HepG2 (cell line): ENCODE data around the gene UBE2J1. TPM values are rescaled to one million over a fixed set of nuclear protein-coding genes. Genes with fewer than 3 reads are reported as not detected.

Source experiments
- ATAC-seq: fragments of 200-7000 bp; cut with Tn5 transposase; 3 replicates; pipeline ENCODE4 v1.9.1; 2020; ENCODE audit warnings: mild to moderate bottlenecking, moderate library complexity
- BruUV-seq: library from RNA; stranded (reverse); fragments of 400-500 nt; replicated peaks from 2 replicates; lab custom pipeline; 2021; lab: Mats Ljungman, UMichigan
- CTCF ChIA-PET: fragments of 300-600 bp; formaldehyde crosslinking; extraction: SDS; loops from one replicate; lab custom pipeline; 2021; ENCODE audit warnings: low total read pairs, inconsistent platforms, low intra/inter-chr PET ratio; lab: Yijun Ruan, JAX
- POLR2A ChIA-PET: fragments of 350-600 bp; sonication (Branson Sonifier 250); formaldehyde crosslinking; loops from one replicate; lab custom pipeline; 2020; ENCODE audit warnings: antibody characterized with exemption, inconsistent platforms; lab: Yijun Ruan, JAX
- DNase-seq: peaks from one replicate; pipeline ENCODE4 v3.0.0-alpha.2; 2015; ENCODE audit warnings: low spot score
- FAIRE-seq: peaks from 3 replicates; lab custom pipeline; 2011; peaks lifted over from hg19 to GRCh38; lab: Jason Lieb, UNC
- H2AFZ ChIP-seq: one replicate; pipeline ENCODE4 v1.6.1; 2011; ENCODE audit warnings: low read length, inconsistent platforms
- H3K27ac ChIP-seq: fragments of 300-600 bp; 3 replicates; pipeline ENCODE4 v1.8.0; 2011; ENCODE audit warnings: mixed run types, mild to moderate bottlenecking, mixed read lengths, low read length, inconsistent platforms; ENCODE audit not compliant: insufficient read depth; ENCODE audit errors: extremely low read length
- H3K27me3 ChIP-seq, 2 experiments: fragments of 200-600 bp in 1 of 2; 2 replicates in 1 of 2; 3 replicates in 1 of 2; pipeline versions ENCODE4 v1.6.0 to v1.8.0; 2011; ENCODE audit warnings: low read length in 2 of 2, mild to moderate bottlenecking in 2 of 2, moderate library complexity in 2 of 2, inconsistent platforms in 1 of 2; ENCODE audit not compliant: insufficient read depth in 2 of 2, control insufficient read depth in 1 of 2
- H3K36me3 ChIP-seq, 2 experiments: fragments of 200-600 bp in 1 of 2; replicated peaks in 1 of 2; 2 replicates in 1 of 2; 3 replicates in 1 of 2; pipeline versions ENCODE4 v1.5.1 to v1.8.0; 2011; ENCODE audit warnings: low read length in 2 of 2, inconsistent platforms in 1 of 2; ENCODE audit not compliant: insufficient read depth in 2 of 2, control insufficient read depth in 1 of 2
- H3K4me1 ChIP-seq: 2 replicates; pipeline ENCODE4 v1.5.1; 2012; ENCODE audit warnings: low read length, inconsistent platforms; ENCODE audit not compliant: insufficient read depth
- H3K4me2 ChIP-seq: 2 replicates; pipeline ENCODE4 v1.6.0; 2011; ENCODE audit warnings: low read depth, low read length, inconsistent platforms
- H3K4me3 ChIP-seq, 3 experiments: fragments of 200-600 bp in 1 of 3; sonication (generic), shearing (Covaris generic) in 1 of 3; replicated peaks in 1 of 3; 2 replicates each; pipeline ENCODE4 v1.5.1; 2011 to 2016; ENCODE audit warnings: low read length in 3 of 3, inconsistent platforms in 2 of 3, low read depth in 2 of 3, mild to moderate bottlenecking in 2 of 3, control low read depth in 1 of 3, mixed read lengths in 1 of 3; ENCODE audit not compliant: insufficient read depth in 1 of 3
- H3K79me2 ChIP-seq: one replicate; pipeline ENCODE4 v1.6.1; 2011; ENCODE audit warnings: low read length, inconsistent platforms; ENCODE audit not compliant: insufficient read depth
- H3K9ac ChIP-seq: 2 replicates; pipeline ENCODE4 v1.6.0; 2011; ENCODE audit warnings: mild to moderate bottlenecking, low read depth, low read length, inconsistent platforms; ENCODE audit not compliant: insufficient read depth
- H3K9me3 ChIP-seq: 2 replicates; pipeline ENCODE4 v1.5.1; 2012; ENCODE audit warnings: mild to moderate bottlenecking, low read length
- H4K20me1 ChIP-seq: 2 replicates; pipeline ENCODE4 v1.6.0; 2011; ENCODE audit warnings: inconsistent platforms, mild to moderate bottlenecking, low read length, moderate library complexity; ENCODE audit not compliant: insufficient read depth
- CAMTA2 ChIP-seq: sonication (generic); formaldehyde crosslinking; IDR thresholded peaks from 2 replicates; pipeline ENCODE4 v1.4.0; 2020; ENCODE audit warnings: mild to moderate bottlenecking, missing genetic modification reagents, borderline replicate concordance
- NBN ChIP-seq: fragments of 450-650 bp; conservative IDR thresholded peaks from 2 replicates; pipeline ENCODE4 v1.6.1; 2017
- STAG1 ChIP-seq: sonication (generic); formaldehyde crosslinking; IDR thresholded peaks from 2 replicates; pipeline ENCODE4 v1.4.0; 2020; ENCODE audit warnings: missing genetic modification reagents
- ZFP36L1 ChIP-seq: sonication (generic); formaldehyde crosslinking; IDR thresholded peaks from 2 replicates; pipeline ENCODE4 v1.8.0; 2022; ENCODE audit warnings: mild to moderate bottlenecking, missing genetic modification reagents, moderate library complexity
- ZNF101 ChIP-seq: sonication (generic); formaldehyde crosslinking; IDR thresholded peaks from 2 replicates; pipeline ENCODE4 v1.4.0; 2020; ENCODE audit warnings: mild to moderate bottlenecking, low read depth, missing genetic modification reagents, borderline replicate concordance
- ZNF607 ChIP-seq: sonication (generic); formaldehyde crosslinking; IDR thresholded peaks from 2 replicates; pipeline ENCODE4 v1.5.1; 2020; ENCODE audit warnings: missing genetic modification reagents, mild to moderate bottlenecking, borderline replicate concordance
- WGBS: methylation state at CpG from one replicate; pipeline ENCODE4 v1.1.6; 2017; ENCODE audit warnings: low lambda C conversion rate; 5-methylcytosine and 5-hydroxymethylcytosine counted together
- in situ Hi-C: cut with HindIII; loops from 2 replicates; pipeline ENCODE4 v1.10.0; 2017; ENCODE audit warnings: low pct_unique_long_range_greater_than_20kb; ENCODE audit not compliant: extremely low pct_ligation_motif_present
- intact Hi-C: fragments of 100-400 bp; cut with micrococcal nuclease; formaldehyde crosslinking; loops from one replicate; pipeline ENCODE4 v1.10.0; 2022; ENCODE audit not compliant: unreplicated experiment
- polyA plus RNA-seq, 8 experiments: library from polyadenylated mRNA; depleted of rRNA in 3 of 8; stranded (reverse) in 7 of 8; unstranded in 1 of 8; fragments of >200 nt; fragmentation: Illumina TruSeq in 4 of 8; extraction: Trizol in 4 of 8; gene quantifications; 2 replicates each; pipeline versions ENCODE4 v1.2.1 to v1.2.3, GENCODE V29; 2011 to 2016; ENCODE audit warnings: low read depth in 4 of 8, missing spikeins in 1 of 8, mixed read lengths in 1 of 8; ENCODE audit not compliant: insufficient read depth in 1 of 8
- total RNA-seq, 5 experiments: library from RNA; depleted of rRNA; stranded (reverse); fragments of >200 nt; fragmentation: Illumina TruSeq; extraction: Trizol; gene quantifications; 2 replicates each; pipeline ENCODE4 v1.2.3, GENCODE V29; 2016; ENCODE audit warnings: low read depth in 1 of 5
- TF ChIP-seq, protein P1 (sequence below): sonication (generic); formaldehyde crosslinking; IDR thresholded peaks from 2 replicates; pipeline ENCODE4 v1.5.0; 2020; ENCODE audit warnings: mild to moderate bottlenecking, missing genetic modification reagents, moderate library complexity
- TF ChIP-seq, protein P2 (sequence below): sonication (generic); formaldehyde crosslinking; IDR thresholded peaks from 2 replicates; pipeline ENCODE4 v1.8.0; 2022; ENCODE audit warnings: missing genetic modification reagents, mild to moderate bottlenecking, borderline replicate concordance
- TF ChIP-seq, protein P3 (sequence below): sonication (generic); formaldehyde crosslinking; IDR thresholded peaks from 2 replicates; pipeline ENCODE4 v1.8.0; 2022; ENCODE audit warnings: missing genetic modification reagents, mild to moderate bottlenecking, moderate library complexity, borderline replicate concordance
- TF ChIP-seq, protein P4 (sequence below): sonication (generic); IDR thresholded peaks from 2 replicates; pipeline ENCODE4 v1.6.1; 2016; ENCODE audit warnings: low read depth, borderline replicate concordance

UBE2J1 gene
- total and polyA plus RNA-seq, 2 of the 13 experiments (the other 11 are each of a cell fraction or from before 2014, with no cell fraction given): 19.3 to 24.6 TPM

DNA sequence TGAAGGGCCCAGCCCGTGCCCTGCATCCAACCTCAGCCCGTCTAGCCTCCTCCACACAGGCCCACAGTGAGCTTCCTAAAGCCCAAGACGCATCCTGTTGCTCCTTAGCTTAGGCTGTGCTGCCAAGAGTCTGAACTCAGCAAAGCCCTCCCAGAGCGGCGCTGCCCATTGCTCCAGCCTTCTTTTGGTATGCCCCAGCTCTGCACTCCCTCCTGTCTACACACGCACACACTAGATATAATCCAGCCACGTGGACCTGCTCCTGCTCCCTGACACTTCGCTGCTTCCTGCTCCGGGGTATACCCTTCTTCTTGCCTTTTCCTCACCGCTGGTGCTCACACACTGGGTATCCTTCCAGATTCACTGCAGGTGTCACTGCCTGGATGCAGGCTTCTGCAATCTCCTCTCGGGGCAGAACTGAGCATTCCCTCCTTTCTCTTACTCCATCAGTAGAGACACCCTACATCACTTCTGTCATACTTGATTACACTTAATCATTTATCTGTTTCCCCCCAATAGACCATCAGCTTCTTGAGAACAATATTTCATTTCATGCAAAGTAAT is 61.2 kb downstream of the UBE2J1 start:
- no peak overlapping the region for H3K4me2 ChIP-seq
- no peaks in the 10 kb centered on the region for H4K20me1 ChIP-seq
- H3K27ac ChIP-seq: no peak overlapping the region
- intact Hi-C loops (no loop called here), in situ Hi-C loops (no loop called here)
- H3K36me3 ChIP-seq: no peaks in the 10 kb centered on the region
- DNase-seq: peak; percentile 20
- no TSS peak for BruUV-seq
- no peaks in the 10 kb centered on the region for H3K4me1 ChIP-seq
- no peak overlapping the region for H2AFZ ChIP-seq
- no peaks in the 10 kb centered on the region for H3K9me3 ChIP-seq
- FAIRE-seq: peak; percentile 60
- H3K4me3 ChIP-seq: no peak overlapping the region
- CTCF ChIA-PET: no interaction called here
- POLR2A ChIA-PET: no interaction called here
- H3K27me3 ChIP-seq: peaks cover 1 to 8% of the 10 kb centered on the region in 2 experiments; a peak in 4 of 5 replicates
- TF ChIP-seq ZNF607 (CRISPR knock-in tag) (no peak), STAG1 (peak; percentile 7; the same call in 1 of the 2 replicates)
- TF ChIP-seq, protein P1, sequence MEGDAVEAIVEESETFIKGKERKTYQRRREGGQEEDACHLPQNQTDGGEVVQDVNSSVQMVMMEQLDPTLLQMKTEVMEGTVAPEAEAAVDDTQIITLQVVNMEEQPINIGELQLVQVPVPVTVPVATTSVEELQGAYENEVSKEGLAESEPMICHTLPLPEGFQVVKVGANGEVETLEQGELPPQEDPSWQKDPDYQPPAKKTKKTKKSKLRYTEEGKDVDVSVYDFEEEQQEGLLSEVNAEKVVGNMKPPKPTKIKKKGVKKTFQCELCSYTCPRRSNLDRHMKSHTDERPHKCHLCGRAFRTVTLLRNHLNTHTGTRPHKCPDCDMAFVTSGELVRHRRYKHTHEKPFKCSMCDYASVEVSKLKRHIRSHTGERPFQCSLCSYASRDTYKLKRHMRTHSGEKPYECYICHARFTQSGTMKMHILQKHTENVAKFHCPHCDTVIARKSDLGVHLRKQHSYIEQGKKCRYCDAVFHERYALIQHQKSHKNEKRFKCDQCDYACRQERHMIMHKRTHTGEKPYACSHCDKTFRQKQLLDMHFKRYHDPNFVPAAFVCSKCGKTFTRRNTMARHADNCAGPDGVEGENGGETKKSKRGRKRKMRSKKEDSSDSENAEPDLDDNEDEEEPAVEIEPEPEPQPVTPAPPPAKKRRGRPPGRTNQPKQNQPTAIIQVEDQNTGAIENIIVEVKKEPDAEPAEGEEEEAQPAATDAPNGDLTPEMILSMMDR (CRISPR knock-in tag): peak; percentile 57
- no peaks in the 10 kb centered on the region for H3K79me2 ChIP-seq
- ATAC-seq: peak; percentile 96
- 10% methylated on average over 8 of the region's 11 CpGs for WGBS
- H3K9ac ChIP-seq: no peak overlapping the region

DNA sequence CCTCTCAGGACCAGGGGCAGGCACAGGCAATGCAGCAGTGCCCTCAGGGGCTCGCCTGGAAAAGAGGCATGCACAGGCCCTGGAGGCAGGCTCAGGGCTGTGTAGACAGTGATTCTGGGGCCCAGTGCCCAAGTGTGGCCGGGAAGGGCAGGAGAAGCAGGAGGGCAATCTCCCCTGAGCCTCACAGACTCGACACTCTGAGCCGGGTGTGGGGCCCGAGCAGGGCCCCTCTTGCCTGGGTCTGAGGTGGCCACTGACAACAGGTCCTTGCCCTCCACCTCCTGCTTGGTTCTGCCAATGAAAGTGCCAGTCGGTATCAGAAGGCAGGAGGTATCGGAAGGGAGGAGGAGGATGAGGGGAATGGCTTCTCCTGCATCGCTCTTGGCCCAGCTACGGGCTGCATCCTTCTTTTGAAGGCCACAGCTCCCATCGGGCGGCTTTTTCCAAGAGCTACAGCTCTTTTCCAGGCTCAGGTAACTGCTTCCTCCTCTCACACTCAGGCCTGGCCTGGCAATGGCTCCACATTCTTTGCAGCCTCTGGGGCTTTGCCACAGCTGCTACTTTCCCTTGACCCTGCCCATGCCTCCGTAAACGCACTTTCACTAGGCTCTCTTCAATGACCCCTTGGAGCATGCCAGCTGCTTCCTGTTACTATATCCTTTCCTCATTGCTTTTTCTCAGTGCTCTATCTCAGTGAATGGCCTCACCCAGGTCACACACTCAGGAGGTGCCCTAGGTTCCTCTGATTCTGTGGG is 61.9 kb downstream of the UBE2J1 start:
- CTCF ChIA-PET: no interaction called here
- Histone ChIP-seq H3K27me3 (peaks cover 1 to 14% of the 10 kb centered on the region in 2 experiments; a peak in 4 of 5 replicates), H3K27ac (no peak overlapping the region), H3K9me3 (no peaks in the 10 kb centered on the region), H3K4me2 (no peak overlapping the region), H3K36me3 (no peaks in the 10 kb centered on the region), H3K79me2 (no peaks in the 10 kb centered on the region), H3K4me3 (no peak overlapping the region), H3K9ac (no peak overlapping the region), H2AFZ (no peak overlapping the region), H4K20me1 (no peaks in the 10 kb centered on the region), H3K4me1 (no peaks in the 10 kb centered on the region)
- in situ Hi-C loops (no loop called here), intact Hi-C loops (no loop called here)
- WGBS: 38% methylated on average over 8 of the region's 13 CpGs
- POLR2A ChIA-PET: no interaction called here
- ATAC-seq: peak; percentile 19; the same call in 1 of the 3 replicates
- DNase-seq: no peak
- FAIRE-seq: no peak
- no TSS peak for BruUV-seq
- TF ChIP-seq ZNF101 (CRISPR knock-in tag) (no peak), NBN (no peak), CAMTA2 (CRISPR knock-in tag) (no peak), ZFP36L1 (CRISPR knock-in tag) (no peak)
- TF ChIP-seq, protein P2, sequence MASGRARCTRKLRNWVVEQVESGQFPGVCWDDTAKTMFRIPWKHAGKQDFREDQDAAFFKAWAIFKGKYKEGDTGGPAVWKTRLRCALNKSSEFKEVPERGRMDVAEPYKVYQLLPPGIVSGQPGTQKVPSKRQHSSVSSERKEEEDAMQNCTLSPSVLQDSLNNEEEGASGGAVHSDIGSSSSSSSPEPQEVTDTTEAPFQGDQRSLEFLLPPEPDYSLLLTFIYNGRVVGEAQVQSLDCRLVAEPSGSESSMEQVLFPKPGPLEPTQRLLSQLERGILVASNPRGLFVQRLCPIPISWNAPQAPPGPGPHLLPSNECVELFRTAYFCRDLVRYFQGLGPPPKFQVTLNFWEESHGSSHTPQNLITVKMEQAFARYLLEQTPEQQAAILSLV: no peak
- TF ChIP-seq, protein P3, sequence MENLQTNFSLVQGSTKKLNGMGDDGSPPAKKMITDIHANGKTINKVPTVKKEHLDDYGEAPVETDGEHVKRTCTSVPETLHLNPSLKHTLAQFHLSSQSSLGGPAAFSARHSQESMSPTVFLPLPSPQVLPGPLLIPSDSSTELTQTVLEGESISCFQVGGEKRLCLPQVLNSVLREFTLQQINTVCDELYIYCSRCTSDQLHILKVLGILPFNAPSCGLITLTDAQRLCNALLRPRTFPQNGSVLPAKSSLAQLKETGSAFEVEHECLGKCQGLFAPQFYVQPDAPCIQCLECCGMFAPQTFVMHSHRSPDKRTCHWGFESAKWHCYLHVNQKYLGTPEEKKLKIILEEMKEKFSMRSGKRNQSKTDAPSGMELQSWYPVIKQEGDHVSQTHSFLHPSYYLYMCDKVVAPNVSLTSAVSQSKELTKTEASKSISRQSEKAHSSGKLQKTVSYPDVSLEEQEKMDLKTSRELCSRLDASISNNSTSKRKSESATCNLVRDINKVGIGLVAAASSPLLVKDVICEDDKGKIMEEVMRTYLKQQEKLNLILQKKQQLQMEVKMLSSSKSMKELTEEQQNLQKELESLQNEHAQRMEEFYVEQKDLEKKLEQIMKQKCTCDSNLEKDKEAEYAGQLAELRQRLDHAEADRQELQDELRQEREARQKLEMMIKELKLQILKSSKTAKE: no peak
- TF ChIP-seq, protein P4, sequence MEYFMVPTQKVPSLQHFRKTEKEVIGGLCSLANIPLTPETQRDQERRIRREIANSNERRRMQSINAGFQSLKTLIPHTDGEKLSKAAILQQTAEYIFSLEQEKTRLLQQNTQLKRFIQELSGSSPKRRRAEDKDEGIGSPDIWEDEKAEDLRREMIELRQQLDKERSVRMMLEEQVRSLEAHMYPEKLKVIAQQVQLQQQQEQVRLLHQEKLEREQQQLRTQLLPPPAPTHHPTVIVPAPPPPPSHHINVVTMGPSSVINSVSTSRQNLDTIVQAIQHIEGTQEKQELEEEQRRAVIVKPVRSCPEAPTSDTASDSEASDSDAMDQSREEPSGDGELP: no peak
